DND-41 (cell line): Measurements from ENCODE around the gene SFXN5.

Source experiments
- CTCF ChIP-seq: IDR thresholded peaks from 2 replicates; pipeline ENCODE4 v1.5.1; 2012; ENCODE audit warnings: borderline replicate concordance, low read length, moderate library complexity, mild to moderate bottlenecking; ENCODE audit not compliant: poor library complexity, severe bottlenecking; ENCODE audit errors: extremely low read depth
- EZH2 ChIP-seq: IDR thresholded peaks from 3 replicates; pipeline ENCODE4 v1.6.1; 2012; ENCODE audit warnings: borderline replicate concordance, low read depth, mild to moderate bottlenecking, moderate library complexity, low read length, inconsistent platforms; ENCODE audit not compliant: severe bottlenecking

GRCh38 chr2:72984172-72984671, 87.3 kb downstream of the SFXN5 start:
- no peak for TF ChIP-seq CTCF
- no peak for TF ChIP-seq EZH2
